Testis (tissue), 3 donors: Measurements from ENCODE around the gene HNRNPF. TPM values are rescaled to one million over a fixed set of nuclear protein-coding genes. Genes with fewer than 3 reads are reported as not detected.
"Not testable (repeated sequence)": the region's sequence is repeated elsewhere in the genome, so short reads cannot be mapped to it uniquely, and the experiment has no call there.

Experiments used
- DNase-seq: peaks from one replicate; pipeline ENCODE4 v3.0.0-alpha.2; 2019
- H3K27ac ChIP-seq, 2 donors: fragments of 200-600 bp; sonication (generic); one replicate each; pipeline ENCODE4 v1.5.1; 2019
- H3K27me3 ChIP-seq: fragments of 200-600 bp; sonication (generic); one replicate; pipeline ENCODE4 v1.5.1; 2019
- H3K36me3 ChIP-seq: fragments of 200-600 bp; sonication (generic); one replicate; pipeline ENCODE4 v1.5.1; 2017; ENCODE audit warnings: low read depth; ENCODE audit errors: missing control alignments
- H3K4me1 ChIP-seq: fragments of 200-600 bp; sonication (generic); one replicate; pipeline ENCODE4 v1.5.1; 2019
- H3K4me3 ChIP-seq, 2 donors: fragments of 200-600 bp; sonication (generic); one replicate each; pipeline ENCODE4 v1.5.1; 2017 to 2019
- H3K9me3 ChIP-seq: fragments of 200-600 bp; sonication (generic); one replicate; pipeline ENCODE4 v1.5.1; 2017
- CTCF ChIP-seq, 3 experiments: fragments of 450-650 bp in 2 of 3; fragments of 200-600 bp in 1 of 3; sonication (generic) in 1 of 3; IDR thresholded peaks; one replicate each; pipeline ENCODE4 v1.5.1; 2016 to 2019; ENCODE audit warnings: antibody characterized with exemption in 3 of 3, mild to moderate bottlenecking in 2 of 3, moderate library complexity in 1 of 3
- POLR2A ChIP-seq: fragments of 450-650 bp; IDR thresholded peaks from one replicate; pipeline ENCODE4 v1.6.1; 2017; ENCODE audit warnings: antibody characterized with exemption, mild to moderate bottlenecking, moderate library complexity
- WGBS, 2 donors: methylation state at CpG; one replicate each; pipeline ENCODE4 v1.1.5; 2018; 5-methylcytosine and 5-hydroxymethylcytosine counted together
- intact Hi-C: fragments of 100-400 bp; cut with DNase I; formaldehyde crosslinking; loops from one replicate; pipeline ENCODE4 v1.15.1; 2023; ENCODE audit warnings: low total_unique reads
- polyA plus RNA-seq: library from polyadenylated mRNA; stranded (reverse); fragments of 350-450 nt; fragmentation: Illumina TruSeq; extraction: RNeasy Lipid Tissue Mini Kit (QIAGEN cat#74804); gene quantifications from one replicate; pipeline ENCODE4 v1.2.3, GENCODE V29; 2014; ENCODE audit warnings: low read depth, low replicate concordance; ENCODE audit not compliant: insufficient read depth
- total RNA-seq, 2 donors: library from RNA; depleted of rRNA; stranded (reverse); fragments of >200 nt; gene quantifications; one replicate each; pipeline ENCODE4 v1.2.3, GENCODE V29; 2016

The HNRNPF gene
- total and polyA plus RNA-seq, 3 donors from 2014 or later: 120 to 232 (median 159) TPM

- Histone ChIP-seq H3K9me3 (no peaks in the 10 kb centered on the region), H3K27me3 (no peaks in the 10 kb centered on the region), H3K4me1 (peaks cover 4% of the 10 kb centered on the region), H3K27ac (no peak overlapping the region), H3K36me3 (no peaks in the 10 kb centered on the region), H3K4me3 (no peak overlapping the region)
- WGBS, 2 donors: 89 to 92% methylated on average over 12 of the region's 12 CpGs
- no peak for TF ChIP-seq POLR2A
- no peak for TF ChIP-seq CTCF (IDR thresholded peaks at IDR 0.05)
- DNase-seq: no peak
- intact Hi-C loops: no loop called here
Observed at GRCh38 chr10:43427166-43427825, 18.3 kb upstream of the HNRNPF start.

DNA sequence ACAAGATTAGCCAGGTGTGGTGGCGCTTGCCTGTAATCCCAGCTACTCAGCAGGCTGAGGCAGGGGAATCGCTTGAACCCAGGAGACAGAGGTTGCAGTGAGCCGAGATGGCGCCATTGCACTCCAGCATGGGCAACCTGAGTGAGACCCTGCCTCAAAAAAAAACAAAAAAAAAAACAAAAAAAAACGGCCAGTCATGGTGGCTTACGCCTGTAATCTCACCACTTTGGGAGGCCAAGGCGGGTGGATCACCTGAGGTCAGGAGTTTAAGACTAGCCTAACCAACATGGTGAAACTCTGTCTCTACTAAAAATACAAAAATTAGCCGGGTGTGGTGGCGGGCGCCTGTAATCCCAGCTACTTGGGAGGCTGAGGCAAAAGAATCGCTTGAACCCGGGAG lies 17.5 kb upstream of the HNRNPF start:
- WGBS, 2 donors: 89 to 95% methylated on average over 12 of the region's 12 CpGs
- H3K4me3 ChIP-seq, intact Hi-C loops, DNase-seq, H3K9me3 ChIP-seq, H3K27me3 ChIP-seq, H3K27ac ChIP-seq, H3K4me1 ChIP-seq, H3K36me3 ChIP-seq: not testable (repeated sequence)

- Histone ChIP-seq H3K9me3 (no peaks in the 10 kb centered on the region), H3K27me3 (no peaks in the 10 kb centered on the region), H3K36me3 (no peaks in the 10 kb centered on the region), H3K4me3 (no peak overlapping the region), H3K27ac (no peak overlapping the region), H3K4me1 (peaks cover 17% of the 10 kb centered on the region)
- DNase-seq: no peak
- intact Hi-C loops: no loop called here
- TF ChIP-seq POLR2A (no peak), CTCF (IDR thresholded peaks at IDR 0.05) (no peak)
- 89 to 97% methylated on average over 6 of the region's 6 CpGs for WGBS, 2 donors
Observed at GRCh38 chr10:43424416-43424815, 15.4 kb upstream of the HNRNPF start.

- H3K4me3 ChIP-seq, intact Hi-C loops, H3K36me3 ChIP-seq, H3K9me3 ChIP-seq, DNase-seq, H3K27me3 ChIP-seq: not testable (repeated sequence)
- H3K27ac ChIP-seq: peak overlapping the region in 1 of 2 donors; percentile 91
- H3K4me1 ChIP-seq: peaks cover 17% of the 10 kb centered on the region
- WGBS, 2 donors: 85 to 95% methylated on average over 4 of the region's 4 CpGs
Observed at GRCh38 chr10:43421944-43422343, 13.0 kb upstream of the HNRNPF start.

DNA sequence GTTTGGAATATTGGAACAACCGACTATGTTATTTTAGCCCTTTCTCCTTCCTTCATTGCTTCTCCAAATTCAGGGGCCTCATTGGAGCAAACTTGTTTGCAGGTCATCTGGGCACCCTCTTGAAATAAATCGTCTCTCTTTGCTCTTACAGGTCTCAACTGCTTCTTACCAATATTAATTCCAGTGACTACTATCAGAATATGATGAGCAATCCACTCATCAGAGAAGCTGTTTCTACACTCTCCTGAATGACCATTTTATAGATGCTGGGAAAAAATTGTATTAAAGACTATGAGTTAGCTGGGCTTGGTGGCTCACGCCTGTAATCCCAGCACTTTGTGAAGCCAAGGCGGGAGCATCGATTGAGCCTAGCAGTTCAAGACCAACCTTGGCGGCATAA lies 12.5 kb upstream of the HNRNPF start:
- intact Hi-C loops: no loop called here
- 70 to 74% methylated on average over 6 of the region's 6 CpGs for WGBS, 2 donors

More for the DNA sequence above, 12.5 kb upstream of the HNRNPF start:
- Histone ChIP-seq H3K4me1 (peaks cover 17% of the 10 kb centered on the region), H3K4me3 (peak overlapping the region in 1 of 2 donors; percentile 66), H3K36me3 (no peaks in the 10 kb centered on the region), H3K9me3 (no peaks in the 10 kb centered on the region), H3K27ac (peak overlapping the region; percentile 91 to 94), H3K27me3 (no peaks in the 10 kb centered on the region)
- TF ChIP-seq POLR2A: no peak
- no peak for TF ChIP-seq CTCF (IDR thresholded peaks at IDR 0.05)
- no peak for DNase-seq
